Nephron (organoid): ENCODE measurements around the gene LPAR3.

ENCODE experiments used
- H3K27ac Mint-ChIP-seq, 3 experiments: 2 replicates each; pipeline ENCODE4 v1.8.0; 2020; ENCODE audit warnings: mixed read lengths in 3 of 3, mild to moderate bottlenecking in 2 of 3, moderate library complexity in 1 of 3
- H3K27me3 Mint-ChIP-seq: 2 replicates; pipeline ENCODE4 v1.8.0; 2021; ENCODE audit warnings: low read depth, mild to moderate bottlenecking, moderate library complexity, mixed read lengths
- H3K36me3 Mint-ChIP-seq: 2 replicates; pipeline ENCODE4 v1.8.0; 2020; ENCODE audit warnings: low read depth, mixed read lengths
- H3K4me1 Mint-ChIP-seq: 2 replicates; pipeline ENCODE4 v1.8.0; 2020; ENCODE audit warnings: mixed read lengths
- H3K4me3 Mint-ChIP-seq, 3 experiments: 2 replicates each; pipeline ENCODE4 v1.8.0; 2020; ENCODE audit warnings: mild to moderate bottlenecking in 3 of 3, mixed read lengths in 3 of 3, moderate library complexity in 2 of 3
- H3K9me3 Mint-ChIP-seq: 2 replicates; pipeline ENCODE4 v1.8.0; 2020; ENCODE audit warnings: mixed read lengths
- CTCF ChIP-seq, 3 experiments: fragments of 200-600 bp; sonication (generic); IDR thresholded peaks; one replicate each; pipeline ENCODE4 v1.5.0; 2021; ENCODE audit warnings: antibody characterized with exemption in 3 of 3; ENCODE audit not compliant: unreplicated experiment in 3 of 3

Gene LPAR3

GRCh38 chr1:84774669-84775534 is 118.1 kb downstream of the LPAR3 start:
- Mint-ChIP-seq H3K4me1 (peaks cover 12% of the 10 kb centered on the region), H3K4me3 (no peak overlapping the region), H3K27me3 (no peaks in the 10 kb centered on the region), H3K27ac (no peak overlapping the region), H3K9me3 (no peaks in the 10 kb centered on the region), H3K36me3 (no peaks in the 10 kb centered on the region)
- TF ChIP-seq CTCF (IDR thresholded peaks at IDR 0.05; ENCODE audit: unreplicated experiment in 3 of 3) = no peak

GRCh38 chr1:84773933-84774497 is 119.0 kb downstream of the LPAR3 start:
- no peaks in the 10 kb centered on the region for H3K9me3 Mint-ChIP-seq
- TF ChIP-seq CTCF (IDR thresholded peaks at IDR 0.05; ENCODE audit: unreplicated experiment in 3 of 3) = no peak
- no peak overlapping the region for H3K4me3 Mint-ChIP-seq
- H3K4me1 Mint-ChIP-seq = peaks cover 12% of the 10 kb centered on the region
- no peaks in the 10 kb centered on the region for H3K36me3 Mint-ChIP-seq
- no peaks in the 10 kb centered on the region for H3K27me3 Mint-ChIP-seq
- H3K27ac Mint-ChIP-seq = peak overlapping the region in 1 of 3 experiments; percentile 40

- Mint-ChIP-seq H3K4me1 (peaks cover 12% of the 10 kb centered on the region), H3K4me3 (no peak overlapping the region)
Observed at GRCh38 chr1:84773195-84773594, 119.8 kb downstream of the LPAR3 start.

GRCh38 chr1:84772428-84772943 is 120.5 kb downstream of the LPAR3 start:
- Mint-ChIP-seq H3K27me3 (no peaks in the 10 kb centered on the region), H3K27ac (peak overlapping the region; percentile 13 to 46 (median 40)), H3K4me1 (peaks cover 12% of the 10 kb centered on the region), H3K4me3 (no peak overlapping the region), H3K9me3 (no peaks in the 10 kb centered on the region), H3K36me3 (no peaks in the 10 kb centered on the region)
- peak; percentile 92 to 93 (median 92) for TF ChIP-seq CTCF (IDR thresholded peaks at IDR 0.05; ENCODE audit: unreplicated experiment in 3 of 3)

More at GRCh38 chr1:84773195-84773594, 119.8 kb downstream of the LPAR3 start:
- no peaks in the 10 kb centered on the region for H3K27me3 Mint-ChIP-seq
- no peak for TF ChIP-seq CTCF (IDR thresholded peaks at IDR 0.05; ENCODE audit: unreplicated experiment in 3 of 3)
- H3K9me3 Mint-ChIP-seq = no peaks in the 10 kb centered on the region
- peak overlapping the region in 1 of 3 experiments; percentile 46 for H3K27ac Mint-ChIP-seq
- H3K36me3 Mint-ChIP-seq = no peaks in the 10 kb centered on the region

- Mint-ChIP-seq H3K9me3 (no peaks in the 10 kb centered on the region), H3K27ac (peak overlapping the region in 1 of 3 experiments; percentile 46), H3K4me3 (no peak overlapping the region), H3K27me3 (no peaks in the 10 kb centered on the region), H3K36me3 (no peaks in the 10 kb centered on the region), H3K4me1 (peaks cover 12% of the 10 kb centered on the region)
- TF ChIP-seq CTCF (IDR thresholded peaks at IDR 0.05; ENCODE audit: unreplicated experiment in 3 of 3) = no peak
Observed at GRCh38 chr1:84771895-84772294, 121.1 kb downstream of the LPAR3 start.
